Vagina (tissue), 2 donors: ENCODE results near the gene MT1G.

ENCODE experiments used
- POLR2A ChIP-seq, 2 donors: fragments of 450-650 bp; IDR thresholded peaks; one replicate each; pipeline ENCODE4 v1.6.1; 2017; ENCODE audit warnings: antibody characterized with exemption in 2 of 2, mild to moderate bottlenecking in 2 of 2, moderate library complexity in 2 of 2
- TF ChIP-seq, protein P1 (sequence below), 3 experiments: fragments of 450-650 bp in 2 of 3; fragments of 200-600 bp in 1 of 3; sonication (generic) in 1 of 3; IDR thresholded peaks; one replicate each; pipeline ENCODE4 v1.5.1; 2017 to 2019; ENCODE audit warnings: antibody characterized with exemption in 3 of 3, mild to moderate bottlenecking in 2 of 3, moderate library complexity in 2 of 3

- TF ChIP-seq, protein P1, sequence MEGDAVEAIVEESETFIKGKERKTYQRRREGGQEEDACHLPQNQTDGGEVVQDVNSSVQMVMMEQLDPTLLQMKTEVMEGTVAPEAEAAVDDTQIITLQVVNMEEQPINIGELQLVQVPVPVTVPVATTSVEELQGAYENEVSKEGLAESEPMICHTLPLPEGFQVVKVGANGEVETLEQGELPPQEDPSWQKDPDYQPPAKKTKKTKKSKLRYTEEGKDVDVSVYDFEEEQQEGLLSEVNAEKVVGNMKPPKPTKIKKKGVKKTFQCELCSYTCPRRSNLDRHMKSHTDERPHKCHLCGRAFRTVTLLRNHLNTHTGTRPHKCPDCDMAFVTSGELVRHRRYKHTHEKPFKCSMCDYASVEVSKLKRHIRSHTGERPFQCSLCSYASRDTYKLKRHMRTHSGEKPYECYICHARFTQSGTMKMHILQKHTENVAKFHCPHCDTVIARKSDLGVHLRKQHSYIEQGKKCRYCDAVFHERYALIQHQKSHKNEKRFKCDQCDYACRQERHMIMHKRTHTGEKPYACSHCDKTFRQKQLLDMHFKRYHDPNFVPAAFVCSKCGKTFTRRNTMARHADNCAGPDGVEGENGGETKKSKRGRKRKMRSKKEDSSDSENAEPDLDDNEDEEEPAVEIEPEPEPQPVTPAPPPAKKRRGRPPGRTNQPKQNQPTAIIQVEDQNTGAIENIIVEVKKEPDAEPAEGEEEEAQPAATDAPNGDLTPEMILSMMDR (IDR thresholded peaks at IDR 0.05), result no peak
- no peak for TF ChIP-seq POLR2A (IDR thresholded peaks at IDR 0.05)
These were observed 32.3 kb upstream of the MT1G start for GRCh38 chr16:56700195-56700594.
